PFSK-1 (cell line): ENCODE data around the gene FABP6.

Source experiments
- FOXP2 ChIP-seq: optimal IDR thresholded peaks from 2 replicates; pipeline ENCODE3; 2011; ENCODE audit warnings: borderline replicate concordance, control low read depth, inconsistent platforms; ENCODE audit not compliant: insufficient read depth; ENCODE audit errors: extremely low read length, extremely low read depth
- POLR2AphosphoS5 ChIP-seq: IDR thresholded peaks from 2 replicates; pipeline ENCODE4 v1.6.1; 2012; ENCODE audit warnings: low read depth, mild to moderate bottlenecking, control low read depth, low read length, moderate library complexity
- REST ChIP-seq, 2 experiments: IDR thresholded peaks; 2 replicates each; pipeline versions ENCODE4 v1.6.1 to v1.8.0; 2011 to 2012; ENCODE audit warnings: low read depth in 2 of 2, low read length in 2 of 2, control low read depth in 1 of 2, inconsistent platforms in 1 of 2, mild to moderate bottlenecking in 1 of 2, moderate library complexity in 1 of 2; ENCODE audit not compliant: insufficient read depth in 1 of 2
- SIN3A ChIP-seq: IDR thresholded peaks from 2 replicates; pipeline ENCODE4 v1.6.1; 2012; ENCODE audit warnings: mild to moderate bottlenecking, low read length, moderate library complexity, borderline replicate concordance; ENCODE audit not compliant: insufficient read depth
- TAF1 ChIP-seq: IDR thresholded peaks from 2 replicates; pipeline ENCODE4 v1.6.1; 2012; ENCODE audit warnings: low read length, control low read depth, borderline replicate concordance; ENCODE audit not compliant: insufficient read depth

GRCh38 chr5:160211352-160211751 is 18.0 kb upstream of the FABP6 start:
- no peak for TF ChIP-seq REST (IDR thresholded peaks at IDR 0.05; ENCODE audit: insufficient read depth in 1 of 2, low read depth in 2 of 2, low read length in 2 of 2)
- TF ChIP-seq POLR2AphosphoS5 = no peak
- no peak for TF ChIP-seq SIN3A
- no peak for TF ChIP-seq TAF1
- TF ChIP-seq FOXP2 = no peak
